A549 (cell line): Measurements from ENCODE around the gene FMO5.

ENCODE experiments used
- CTCF ChIP-seq: fragments of >200 bp; sonication (Bioruptor Twin); formaldehyde crosslinking; IDR thresholded peaks from 3 replicates; pipeline ENCODE4 v1.5.1; 2016
- JUN ChIP-seq, 2 experiments: fragments of >200 bp; sonication (Bioruptor Twin); formaldehyde crosslinking; IDR thresholded peaks; 2 replicates in 1 of 2; 3 replicates in 1 of 2; pipeline ENCODE4 v1.6.1; 2016 to 2017
- MAX ChIP-seq: IDR thresholded peaks from 2 replicates; pipeline ENCODE4 v1.6.1; 2012
- MAZ ChIP-seq: fragments of 150-350 bp; IDR thresholded peaks from 2 replicates; pipeline ENCODE4 v1.6.1; 2014; ENCODE audit warnings: antibody characterized with exemption, low read depth, low read length, borderline replicate concordance
- POLR2A ChIP-seq: IDR thresholded peaks from 2 replicates; pipeline ENCODE4 v1.6.1; 2012; ENCODE audit warnings: mild to moderate bottlenecking, low read length
- ZSCAN20 ChIP-seq: fragments of 250-450 bp; sonication (Bioruptor Pico); IDR thresholded peaks from 2 replicates; pipeline ENCODE4 v1.8.0; 2022; ENCODE audit warnings: mild to moderate bottlenecking, moderate library complexity

- TF ChIP-seq CTCF = no peak
- TF ChIP-seq POLR2A = no peak
- TF ChIP-seq MAZ = no peak
- peak; percentile 49; the same call in 1 of the 2 replicates for TF ChIP-seq MAX
- TF ChIP-seq JUN (IDR thresholded peaks at IDR 0.05) = no peak
- TF ChIP-seq ZSCAN20 = no peak
Measured at GRCh38 chr1:147225193-147225730, at the start of gene FMO5.
